GM04504 (cell line): Measurements from ENCODE around the gene ATG16L2.
A peak's percentile ranks its signal among the peaks of the same experiment; 100 is the strongest.
"Not testable (repeated sequence)": the region's sequence is repeated elsewhere in the genome, so short reads cannot be mapped to it uniquely, and the experiment has no call there.

Experiments used
- DNase-seq: peaks from one replicate; pipeline ENCODE4 v3.0.0-alpha.2; 2012; ENCODE audit warnings: low read depth

Gene ATG16L2

DNA sequence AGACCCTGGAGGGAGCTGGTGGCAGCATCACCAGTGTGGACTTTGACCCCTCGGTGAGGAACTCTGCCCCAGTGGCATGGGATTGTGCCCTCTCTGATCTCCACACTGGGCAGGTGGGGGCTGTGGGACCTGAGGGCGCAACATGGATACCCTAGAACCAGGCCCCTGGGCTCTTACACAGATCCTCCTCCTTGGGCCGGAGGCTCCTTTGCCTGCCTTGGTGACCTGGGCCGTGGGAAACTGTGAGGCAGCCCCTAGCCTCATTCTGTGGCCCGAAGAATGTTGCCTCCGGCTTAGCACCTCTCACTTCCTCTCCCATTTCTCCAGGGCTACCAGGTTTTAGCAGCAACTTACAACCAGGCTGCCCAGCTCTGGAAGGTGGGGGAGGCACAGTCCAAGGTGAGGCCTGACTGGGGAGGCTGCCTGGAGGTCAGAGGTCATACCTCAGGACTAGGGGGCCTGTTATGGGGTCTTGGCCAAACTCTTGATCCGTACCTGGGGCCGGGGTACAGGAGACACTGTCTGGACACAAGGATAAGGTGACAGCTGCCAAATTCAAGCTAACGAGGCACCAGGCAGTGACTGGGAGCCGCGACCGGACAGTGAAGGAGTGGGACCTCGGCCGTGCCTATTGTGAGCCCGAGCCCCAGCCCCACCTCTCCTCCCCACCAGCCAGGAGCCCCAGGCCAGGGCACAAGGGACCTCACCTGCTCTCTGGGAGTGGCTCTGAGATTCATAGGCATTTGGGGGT, 12.2 kb downstream of the ATG16L2 start:
- no peak for DNase-seq

- no peak for DNase-seq
Observed at GRCh38 chr11:72826942-72827480, 12.8 kb downstream of the ATG16L2 start.

DNA sequence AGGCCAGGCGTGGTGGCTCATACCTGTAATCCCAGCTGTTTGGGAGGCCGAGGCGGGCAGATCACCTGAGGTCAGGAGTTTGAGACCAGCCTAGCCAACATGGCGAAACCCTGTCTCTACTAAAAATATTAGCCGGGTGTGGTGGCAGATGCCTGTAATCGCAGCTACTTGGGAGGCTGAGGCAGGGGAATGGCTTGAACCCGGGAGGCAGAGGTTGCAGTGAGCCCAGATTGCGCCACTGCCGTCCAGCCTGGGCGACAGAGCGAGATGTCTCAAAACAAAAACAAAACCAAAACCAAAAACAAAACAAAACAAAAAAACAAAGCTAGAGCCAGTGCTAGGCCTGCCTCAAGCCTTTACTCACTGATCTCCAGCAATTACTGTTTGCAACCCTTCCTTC, 13.4 kb downstream of the ATG16L2 start:
- DNase-seq = not testable (repeated sequence)

GRCh38 chr11:72828081-72828567, 13.9 kb downstream of the ATG16L2 start:
- DNase-seq = no peak

GRCh38 chr11:72828692-72829101, 14.5 kb downstream of the ATG16L2 start:
- no peak for DNase-seq

- DNase-seq = no peak
Observed at GRCh38 chr11:72829178-72829577, 15.0 kb downstream of the ATG16L2 start.

DNA sequence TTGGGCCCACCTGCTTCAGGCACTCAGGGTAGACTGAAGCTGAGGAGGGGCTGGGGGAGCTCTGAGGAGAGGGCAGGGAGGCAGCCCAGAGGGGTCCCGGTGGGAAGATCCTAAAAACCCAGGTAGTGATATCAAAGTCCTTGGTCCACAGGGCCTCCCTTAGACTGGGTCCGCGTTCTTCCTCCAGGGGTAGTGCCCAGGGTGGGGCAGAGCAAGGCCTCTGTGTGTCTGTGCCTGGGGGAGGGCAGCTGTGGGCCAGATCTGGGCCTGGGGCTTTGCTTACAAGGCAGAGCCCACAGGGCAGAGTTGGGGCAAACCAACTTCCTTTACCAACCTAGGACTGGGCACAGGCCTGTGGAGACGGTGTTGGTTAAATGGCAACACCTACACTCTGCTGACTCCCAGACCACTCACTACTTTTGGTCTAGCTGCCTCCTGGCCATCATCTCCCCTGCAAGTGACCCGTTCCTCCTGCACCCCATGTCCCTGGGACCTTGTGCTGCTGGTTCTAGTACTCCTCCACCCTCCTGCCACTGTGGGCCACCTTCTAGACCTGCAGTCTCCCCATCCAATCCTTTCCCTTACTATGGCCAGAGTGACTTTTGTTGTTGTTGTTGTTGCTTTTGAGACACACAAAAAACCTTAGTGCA, 15.8 kb downstream of the ATG16L2 start:
- no peak for DNase-seq

- peak; percentile 59 for DNase-seq
Observed at GRCh38 chr11:72831521-72832300, 17.5 kb downstream of the ATG16L2 start.

- DNase-seq = no peak
Observed at GRCh38 chr11:72832301-72833082, 18.3 kb downstream of the ATG16L2 start.

DNA sequence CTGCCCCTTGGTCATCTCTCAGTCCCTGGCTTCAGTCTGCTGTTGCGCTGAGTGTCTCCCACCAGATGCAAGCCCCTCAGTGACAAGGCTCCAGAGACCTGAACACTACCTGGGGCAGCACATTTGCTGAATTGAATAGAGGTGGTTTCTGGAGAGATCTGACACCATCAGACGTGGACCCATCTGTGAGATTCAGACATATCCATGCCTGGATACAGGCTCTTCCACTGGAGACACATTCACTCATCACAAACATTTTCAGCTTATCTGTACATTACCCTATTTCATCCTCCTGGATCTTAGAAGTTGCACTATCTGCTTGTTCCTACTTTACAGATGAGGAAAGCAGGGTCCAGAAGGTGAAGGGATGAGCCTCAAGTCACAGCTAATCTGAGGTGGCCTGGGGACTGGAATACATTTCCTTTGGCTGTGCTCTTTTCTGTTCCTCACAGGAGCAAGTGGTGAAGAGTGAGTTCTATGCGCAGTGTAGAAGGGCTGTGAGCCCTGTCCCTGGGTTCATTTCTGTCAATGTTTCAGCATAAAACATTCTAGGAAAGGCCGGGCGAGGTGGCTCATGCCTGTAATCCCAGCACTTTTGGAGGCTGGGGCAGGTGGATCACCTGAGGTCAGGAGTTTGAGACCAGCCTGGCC, 19.0 kb downstream of the ATG16L2 start:
- DNase-seq = no peak

- no peak for DNase-seq
Observed at GRCh38 chr11:72833811-72834493, 19.7 kb downstream of the ATG16L2 start.

- DNase-seq = no peak
Observed at GRCh38 chr11:72834905-72835304, 20.7 kb downstream of the ATG16L2 start.

DNA sequence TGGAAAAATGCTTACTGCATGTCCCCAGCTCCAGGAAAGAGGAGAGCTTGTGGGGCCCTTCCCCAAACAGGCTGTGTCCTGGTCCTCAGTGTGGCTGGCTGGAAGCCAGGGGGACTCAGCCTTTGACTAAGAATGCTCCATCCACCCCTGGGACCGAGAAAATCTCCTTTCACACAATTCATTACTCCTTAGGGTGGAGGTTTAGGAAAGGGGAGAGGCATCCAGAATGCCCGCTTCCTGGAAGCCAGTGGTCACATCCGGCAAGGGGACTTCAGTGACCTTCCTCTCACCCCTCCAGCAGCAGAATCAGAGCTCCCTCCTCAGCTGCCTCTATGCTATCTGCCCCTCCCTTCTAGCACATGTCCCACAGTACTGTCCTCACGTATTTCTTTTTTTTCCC, 21.9 kb downstream of the ATG16L2 start:
- DNase-seq = no peak

GRCh38 chr11:72838691-72839305, 24.6 kb downstream of the ATG16L2 start:
- no peak for DNase-seq

GRCh38 chr11:72840780-72841179, 26.6 kb downstream of the ATG16L2 start:
- DNase-seq = peak; percentile 80

DNA sequence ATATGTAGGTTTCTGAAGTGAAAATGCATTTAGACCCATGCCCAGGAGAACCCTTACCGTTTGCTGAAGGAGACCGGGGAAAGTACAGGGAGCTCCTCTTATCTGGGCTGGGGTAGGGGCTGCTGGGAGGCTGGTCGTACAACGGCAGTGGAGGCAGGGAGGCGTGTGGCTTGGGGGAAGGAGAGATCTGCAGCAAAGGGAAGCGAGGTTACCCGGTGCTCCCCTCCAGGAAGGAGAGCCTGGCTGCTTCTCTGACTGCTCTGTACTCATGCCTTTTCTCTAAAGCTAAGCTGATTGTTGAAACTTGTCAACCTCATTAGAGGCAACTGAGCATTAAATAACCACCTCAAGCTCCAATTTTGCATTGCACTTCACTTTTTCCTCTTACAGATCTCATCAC, 27.2 kb downstream of the ATG16L2 start:
- no peak for DNase-seq

DNA sequence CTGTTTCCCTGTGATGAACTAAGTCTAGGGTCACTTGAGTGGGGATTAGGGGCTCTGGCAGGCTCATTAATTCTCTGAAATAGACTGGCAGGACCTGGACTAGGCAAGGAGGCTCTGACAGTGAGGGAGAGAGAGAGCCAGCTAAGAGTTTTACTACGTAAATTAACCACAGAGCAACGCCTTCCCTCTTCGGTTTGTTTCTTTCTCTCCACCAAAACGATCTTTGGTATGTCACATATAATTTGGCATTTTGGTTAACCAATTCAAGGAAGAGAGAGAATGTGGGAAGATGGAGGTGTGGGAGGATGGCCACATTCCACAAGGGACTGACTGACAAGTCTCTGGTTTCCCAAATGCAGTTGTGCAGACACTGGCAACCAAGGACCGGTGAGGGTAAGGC, 27.9 kb downstream of the ATG16L2 start:
- DNase-seq = no peak

- DNase-seq = no peak
Observed at GRCh38 chr11:72842653-72843330, 28.6 kb downstream of the ATG16L2 start.

DNA sequence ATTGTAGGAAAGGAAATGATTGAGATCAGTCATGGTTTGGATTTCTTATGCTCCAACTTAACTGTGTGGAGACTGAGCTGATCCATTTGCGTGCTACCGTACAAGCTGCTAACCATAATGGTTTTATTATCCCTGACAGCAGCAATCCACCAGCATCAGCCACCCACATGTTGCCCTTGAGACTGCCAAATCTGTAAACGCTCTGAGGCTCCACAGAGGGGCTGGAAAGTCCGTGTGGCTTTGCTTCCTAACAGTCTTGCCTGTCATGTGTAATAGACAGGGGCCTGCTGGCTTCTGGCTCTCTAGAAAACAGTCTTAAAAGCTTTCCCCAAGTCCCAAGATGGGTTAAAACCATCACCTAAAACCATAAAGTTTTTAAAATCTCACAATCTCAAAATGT, 30.1 kb downstream of the ATG16L2 start:
- DNase-seq = peak; percentile 66
